CD4-positive, alpha-beta memory T cell (primary cell): ENCODE data around the gene TBC1D20. TPM values are rescaled to one million over a fixed set of nuclear protein-coding genes. Genes with fewer than 3 reads are reported as not detected.

Experiments used
- CTCF ChIA-PET: fragments of 350-600 bp; sonication (Branson Sonifier 250); formaldehyde crosslinking; loops from one replicate; lab custom pipeline; 2021; ENCODE audit warnings: inconsistent platforms; ENCODE audit not compliant: partially characterized antibody; lab: Charles Lee
- POLR2A ChIA-PET: fragments of 350-600 bp; sonication (Branson Sonifier 250); formaldehyde crosslinking; loops from one replicate; lab custom pipeline; 2021; ENCODE audit not compliant: partially characterized antibody; lab: Charles Lee
- DNase-seq, 5 donors: peaks; one replicate each; pipeline versions ENCODE4 v3.0.0 to v3.0.0-alpha.2; 2020 to 2022; ENCODE audit warnings: mixed read lengths in 1 of 5
- H3K27ac ChIP-seq: one replicate; pipeline ENCODE4 v1.7.0; 2013; ENCODE audit warnings: low read depth, low read length
- H3K27me3 ChIP-seq: 2 replicates; pipeline ENCODE4 v1.7.0; 2013; ENCODE audit warnings: mild to moderate bottlenecking, low read length, moderate library complexity; ENCODE audit not compliant: insufficient read depth
- H3K36me3 ChIP-seq: 2 replicates; pipeline ENCODE4 v1.7.0; 2013; ENCODE audit warnings: mild to moderate bottlenecking, low read length, moderate library complexity; ENCODE audit not compliant: insufficient read depth
- H3K4me1 ChIP-seq: 2 replicates; pipeline ENCODE4 v1.7.0; 2013; ENCODE audit warnings: mild to moderate bottlenecking, low read length, moderate library complexity; ENCODE audit not compliant: insufficient read depth
- H3K4me3 ChIP-seq, 2 donors: one replicate each; pipeline ENCODE4 v1.7.0; 2013; ENCODE audit warnings: low read length in 2 of 2, mild to moderate bottlenecking in 1 of 2
- H3K9me3 ChIP-seq, 2 donors: one replicate each; pipeline ENCODE4 v1.7.0; 2013; ENCODE audit warnings: low read length in 2 of 2, control low read depth in 1 of 2; ENCODE audit not compliant: control insufficient read depth in 1 of 2
- H3K27ac Mint-ChIP-seq, 7 donors: one replicate each; pipeline ENCODE4 v1.8.0; 2020 to 2021; ENCODE audit warnings: mixed read lengths in 7 of 7, mild to moderate bottlenecking in 6 of 7, inconsistent platforms in 3 of 7, moderate library complexity in 3 of 7
- H3K27me3 Mint-ChIP-seq, 2 donors: one replicate each; pipeline ENCODE4 v1.8.0; 2020 to 2021; ENCODE audit warnings: mixed read lengths in 2 of 2
- H3K36me3 Mint-ChIP-seq, 2 donors: one replicate each; pipeline ENCODE4 v1.8.0; 2020 to 2021; ENCODE audit warnings: mixed read lengths in 2 of 2, inconsistent platforms in 1 of 2, mild to moderate bottlenecking in 1 of 2
- H3K4me1 Mint-ChIP-seq, 4 donors: one replicate each; pipeline ENCODE4 v1.8.0; 2020 to 2021; ENCODE audit warnings: mixed read lengths in 4 of 4, mild to moderate bottlenecking in 1 of 4
- H3K4me3 Mint-ChIP-seq, 8 donors: one replicate each; pipeline ENCODE4 v1.8.0; 2020 to 2021; ENCODE audit warnings: mixed read lengths in 8 of 8, mild to moderate bottlenecking in 7 of 8, moderate library complexity in 6 of 8, inconsistent platforms in 3 of 8
- H3K9me3 Mint-ChIP-seq, 8 donors: one replicate each; pipeline ENCODE4 v1.8.0; 2020 to 2021; ENCODE audit warnings: mixed read lengths in 8 of 8, mild to moderate bottlenecking in 5 of 8, inconsistent platforms in 3 of 8, moderate library complexity in 1 of 8
- intact Hi-C: fragments of 100-400 bp; cut with micrococcal nuclease; formaldehyde crosslinking; loops from one replicate; pipeline ENCODE4 v1.15.1; 2023
- polyA plus RNA-seq, 2 donors: library from polyadenylated mRNA; unstranded; fragments of 300-500 nt; fragmentation: Illumina TruSeq; gene quantifications; one replicate each; pipeline ENCODE4 v1.2.3, GENCODE V29; 2021
- total RNA-seq, 2 experiments: library from RNA; stranded (reverse); gene quantifications; one replicate each; pipeline ENCODE4 v1.2.3, GENCODE V29; 2021

Gene TBC1D20
- total and polyA plus RNA-seq, 4 experiments from 2014 or later, result 19.3 to 42.9 (median 32.5) TPM

GRCh38 chr20:434221-434620, 28.1 kb downstream of the TBC1D20 start:
- DNase-seq, result no peak
- H3K27me3 Mint-ChIP-seq, result no peaks in the 10 kb centered on the region
- peak overlapping the region in 4 of 8 donors; percentile 24 to 54 (median 42) for H3K4me3 Mint-ChIP-seq
- CTCF ChIA-PET, result interaction anchor here (1.3 kb wide), 1 partner anchor 168 kb away, joined by 3 read pairs; no protein-coding TSS in a partner anchor
- Histone ChIP-seq H3K9me3 (no peaks in the 10 kb centered on the region), H3K4me1 (peaks cover 55% of the 10 kb centered on the region), H3K36me3 (peaks cover 21% of the 10 kb centered on the region), H3K27me3 (no peaks in the 10 kb centered on the region), H3K4me3 (no peak overlapping the region), H3K27ac (no peak overlapping the region)
- peaks cover 28 to 52% of the 10 kb centered on the region in 2 donors for H3K36me3 Mint-ChIP-seq
- peak overlapping the region in 4 of 7 donors; percentile 9 to 80 (median 44) for H3K27ac Mint-ChIP-seq
- POLR2A ChIA-PET, result interaction anchor here (1.2 to 2.2 kb wide), 2 partner anchors 28 to 53 kb away, joined by 3 to 4 read pairs; partner anchors contain the start of gene TBC1D20
- no peaks in the 10 kb centered on the region for H3K9me3 Mint-ChIP-seq
- intact Hi-C loops, result no loop called here
- H3K4me1 Mint-ChIP-seq, result peaks cover 41 to 77% (median 51%) of the 10 kb centered on the region in 4 donors

GRCh38 chr20:433300-433975, 28.9 kb downstream of the TBC1D20 start:
- POLR2A ChIA-PET, result interaction anchor here (2.2 kb wide), 1 partner anchor 52 kb away, joined by 4 read pairs; no protein-coding TSS in a partner anchor
- Mint-ChIP-seq H3K4me1 (peaks cover 33 to 69% (median 43%) of the 10 kb centered on the region in 4 donors), H3K27me3 (no peaks in the 10 kb centered on the region), H3K36me3 (peaks cover 28 to 53% of the 10 kb centered on the region in 2 donors), H3K27ac (peak overlapping the region; percentile 66 to 93 (median 80)), H3K4me3 (peak overlapping the region in 7 of 8 donors; percentile 46 to 75 (median 67)), H3K9me3 (no peaks in the 10 kb centered on the region)
- H3K9me3 ChIP-seq, result no peaks in the 10 kb centered on the region
- H3K27ac ChIP-seq, result peak overlapping the region; percentile 12
- CTCF ChIA-PET, result interaction anchor here (1.4 to 2.2 kb wide), 2 partner anchors 21 to 43 kb away, joined by 4 to 5 read pairs; no protein-coding TSS in a partner anchor
- H3K4me3 ChIP-seq, result no peak overlapping the region
- peaks cover 22% of the 10 kb centered on the region for H3K36me3 ChIP-seq
- no peaks in the 10 kb centered on the region for H3K27me3 ChIP-seq
- H3K4me1 ChIP-seq, result peaks cover 48% of the 10 kb centered on the region
- intact Hi-C loops, result no loop called here
- peak; percentile 35 to 78 (median 49) for DNase-seq

- peak overlapping the region in 6 of 8 donors; percentile 46 to 75 (median 68) for H3K4me3 Mint-ChIP-seq
- no peaks in the 10 kb centered on the region for H3K9me3 ChIP-seq
- no peaks in the 10 kb centered on the region for H3K27me3 ChIP-seq
- no peak overlapping the region for H3K4me3 ChIP-seq
- H3K27me3 Mint-ChIP-seq, result no peaks in the 10 kb centered on the region
- intact Hi-C loops, result no loop called here
- no peaks in the 10 kb centered on the region for H3K9me3 Mint-ChIP-seq
- H3K36me3 Mint-ChIP-seq, result peaks cover 28 to 57% of the 10 kb centered on the region in 2 donors
- H3K36me3 ChIP-seq, result peaks cover 23% of the 10 kb centered on the region
- peaks cover 41% of the 10 kb centered on the region for H3K4me1 ChIP-seq
- CTCF ChIA-PET, result interaction anchor here (1.4 to 2.2 kb wide), 3 partner anchors 20 to 79 kb away, joined by 4 to 5 read pairs (median 5); no protein-coding TSS in a partner anchor
- no peak for DNase-seq
- H3K4me1 Mint-ChIP-seq, result peaks cover 27 to 63% (median 38%) of the 10 kb centered on the region in 4 donors
- peak overlapping the region; percentile 12 for H3K27ac ChIP-seq
- POLR2A ChIA-PET, result interaction anchor here (2.2 kb wide), 1 partner anchor 52 kb away, joined by 4 read pairs; no protein-coding TSS in a partner anchor
- H3K27ac Mint-ChIP-seq, result peak overlapping the region; percentile 51 to 93 (median 78)
Observed at GRCh38 chr20:432677-433299, 29.5 kb downstream of the TBC1D20 start.

- intact Hi-C loops, result no loop called here
Observed at GRCh38 chr20:432208-432607, 30.1 kb downstream of the TBC1D20 start.

GRCh38 chr20:431012-431904, 31.1 kb downstream of the TBC1D20 start:
- peaks cover 15% of the 10 kb centered on the region for H3K36me3 ChIP-seq
- Mint-ChIP-seq H3K9me3 (no peaks in the 10 kb centered on the region), H3K4me1 (peaks cover 22 to 50% (median 31%) of the 10 kb centered on the region in 4 donors), H3K36me3 (peaks cover 36 to 64% of the 10 kb centered on the region in 2 donors), H3K27me3 (no peaks in the 10 kb centered on the region), H3K4me3 (no peak overlapping the region), H3K27ac (peak overlapping the region in 4 of 7 donors; percentile 30 to 78 (median 44))
- H3K27ac ChIP-seq, result no peak overlapping the region
- POLR2A ChIA-PET, result interaction anchor here (1.4 kb wide), 1 partner anchor 22 kb away, joined by 3 read pairs; no protein-coding TSS in a partner anchor
- no peaks in the 10 kb centered on the region for H3K27me3 ChIP-seq
- no peaks in the 10 kb centered on the region for H3K9me3 ChIP-seq
- intact Hi-C loops, result loop anchor here (1.0 kb wide), 2 partner anchors 48 to 77 kb away; no protein-coding TSS in a partner anchor
- H3K4me1 ChIP-seq, result peaks cover 29% of the 10 kb centered on the region
- CTCF ChIA-PET, result interaction anchor here (1.0 to 2.2 kb wide), 3 partner anchors 45 to 77 kb away, joined by 5 to 7 read pairs (median 5); no protein-coding TSS in a partner anchor
- peak in 4 of 5 donors; percentile 10 to 20 (median 19) for DNase-seq
- H3K4me3 ChIP-seq, result no peak overlapping the region

More at GRCh38 chr20:432208-432607, 30.1 kb downstream of the TBC1D20 start:
- Histone ChIP-seq H3K4me3 (no peak overlapping the region), H3K27ac (no peak overlapping the region), H3K4me1 (peaks cover 35% of the 10 kb centered on the region), H3K9me3 (no peaks in the 10 kb centered on the region), H3K36me3 (peaks cover 19% of the 10 kb centered on the region), H3K27me3 (no peaks in the 10 kb centered on the region)
- ChIA-PET POLR2A (no interaction called here), CTCF (interaction anchor here (1.0 to 2.2 kb wide), 3 partner anchors 44 to 78 kb away, joined by 5 to 7 read pairs (median 5); no protein-coding TSS in a partner anchor)
- peak overlapping the region in 4 of 7 donors; percentile 42 to 61 (median 50) for H3K27ac Mint-ChIP-seq
- peaks cover 30 to 62% of the 10 kb centered on the region in 2 donors for H3K36me3 Mint-ChIP-seq
- H3K4me3 Mint-ChIP-seq, result no peak overlapping the region
- DNase-seq, result no peak
- no peaks in the 10 kb centered on the region for H3K27me3 Mint-ChIP-seq
- no peaks in the 10 kb centered on the region for H3K9me3 Mint-ChIP-seq
- peaks cover 21 to 57% (median 33%) of the 10 kb centered on the region in 4 donors for H3K4me1 Mint-ChIP-seq
